SW480 (cell line): ENCODE data around the gene ABL1.

Experiments used
- DNase-seq: peaks from one replicate; pipeline ENCODE4 v3.0.0-alpha.2; 2016; ENCODE audit warnings: low spot score

ABL1 gene

GRCh38 chr9:130933114-130934046 lies 98.3 kb downstream of the ABL1 start:
- DNase-seq, result no peak

- no peak for DNase-seq
These were observed 99.2 kb downstream of the ABL1 start for GRCh38 chr9:130934246-130934645.

- no peak for DNase-seq
These were observed 99.9 kb downstream of the ABL1 start for GRCh38 chr9:130934702-130935647.

GRCh38 chr9:130935648-130936271 lies 100.7 kb downstream of the ABL1 start:
- DNase-seq, result no peak

GRCh38 chr9:130936285-130937117 lies 101.4 kb downstream of the ABL1 start:
- peak; percentile 53 for DNase-seq
